Psoas muscle (tissue), 8 donors: ENCODE data around the gene GTF3C1. TPM values are rescaled to one million over a fixed set of nuclear protein-coding genes. Genes with fewer than 3 reads are reported as not detected.

Experiments
- ATAC-seq, 4 donors: fragments of 200-7000 bp; cut with Tn5 transposase; one replicate each; pipeline ENCODE4 v1.9.1; 2020; ENCODE audit warnings: moderate library complexity in 3 of 4, mild to moderate bottlenecking in 2 of 4
- DNase-seq, 2 donors: peaks; one replicate each; pipeline ENCODE4 v3.0.0-alpha.2; 2020
- H3K27ac ChIP-seq: fragments of 200-600 bp; one replicate; pipeline ENCODE4 v1.8.0; 2022
- H3K27me3 ChIP-seq, 3 donors: fragments of 200-600 bp in 1 of 3; one replicate each; pipeline versions ENCODE4 v1.6.1 to v1.8.0; 2013 to 2022; ENCODE audit warnings: low read length in 2 of 3, mild to moderate bottlenecking in 2 of 3, moderate library complexity in 1 of 3; ENCODE audit not compliant: insufficient read depth in 3 of 3
- H3K36me3 ChIP-seq, 2 donors: fragments of 200-600 bp in 1 of 2; one replicate each; pipeline versions ENCODE4 v1.6.1 to v1.8.0; 2013 to 2022; ENCODE audit warnings: low read depth in 1 of 2, mild to moderate bottlenecking in 1 of 2, moderate library complexity in 1 of 2; ENCODE audit not compliant: insufficient read depth in 1 of 2
- H3K4me1 ChIP-seq: fragments of 200-600 bp; one replicate; pipeline ENCODE4 v1.8.0; 2022
- H3K4me3 ChIP-seq: fragments of 200-600 bp; one replicate; pipeline ENCODE4 v1.8.0; 2022; ENCODE audit warnings: mild to moderate bottlenecking
- H3K9me3 ChIP-seq: fragments of 200-600 bp; one replicate; pipeline ENCODE4 v1.8.0; 2022
- CTCF ChIP-seq: fragments of 200-600 bp; IDR thresholded peaks from one replicate; pipeline ENCODE4 v1.8.0; 2022; ENCODE audit warnings: antibody characterized with exemption
- WGBS, 3 donors: extraction: QIAGEN DNeasy Blood & Tissue Kit; methylation state at CpG; one replicate each; pipeline versions ENCODE4 v1.1.6 to v1.1.7; 2013; 5-methylcytosine and 5-hydroxymethylcytosine counted together
- intact Hi-C, 2 donors: fragments of 100-400 bp; cut with DNase I; formaldehyde crosslinking; loops; one replicate each; pipeline versions ENCODE4 v1.11.0 to v1.14.2; 2022
- polyA plus RNA-seq, 3 donors: library from polyadenylated mRNA; stranded (reverse); fragments of 200-250 nt; gene quantifications; one replicate each; pipeline ENCODE4 v1.2.3, GENCODE V29; 2013
- total RNA-seq, 4 donors: library from RNA; stranded (reverse); fragmentation: NEBNext Ultra II Directional in 2 of 4; extraction: Animal tissue kit (Norgen Biotek cat#: 25700) in 2 of 4; gene quantifications; one replicate each; pipeline versions ENCODE4 v1.2.1 to v1.2.4, GENCODE V29; 2021 to 2023
- donor health status: healthy with polysubstance abuse.
- donor health status: DM: no; HTN: no; CAD: no; lungs with moderate emphysema.
- donor health status: Bipolar disorder and iron deficiency.
- donor health status: healthy.
- donor health status: DM: yes; HTN: yes; CAD: no.
- donor health status: DM: no; HTN: no; CAD: no.
- donor health status: DM: no; HTN: no; CAD: no.
- donor health status: DM: yes; HTN: yes; CAD: no.

The GTF3C1 gene
- total and polyA plus RNA-seq, 7 donors: 35.2 to 95.5 (median 50.6) TPM

GRCh38 chr16:27498031-27498825 is 51.5 kb downstream of the GTF3C1 start:
- no peak for TF ChIP-seq CTCF
- Histone ChIP-seq H3K4me3 (no peak overlapping the region), H3K27ac (no peak overlapping the region), H3K36me3 (peaks cover 24 to 98% of the 10 kb centered on the region in 2 donors), H3K27me3 (no peaks in the 10 kb centered on the region), H3K9me3 (no peaks in the 10 kb centered on the region), H3K4me1 (peaks cover 5% of the 10 kb centered on the region)
- intact Hi-C loops: no loop called here
- WGBS, 3 donors: 84 to 85% (median 85%) methylated on average over 9 of the region's 9 CpGs
- DNase-seq: no peak
- ATAC-seq: no peak

- DNase-seq (peak in 1 of 2 donors; percentile 46), ATAC-seq (no peak)
- no peak overlapping the region for H3K27ac ChIP-seq
- peaks cover 5% of the 10 kb centered on the region for H3K4me1 ChIP-seq
- no peak for TF ChIP-seq CTCF
- H3K4me3 ChIP-seq: no peak overlapping the region
- intact Hi-C loops: no loop called here
- H3K9me3 ChIP-seq: no peaks in the 10 kb centered on the region
- peaks cover 9 to 98% of the 10 kb centered on the region in 2 donors for H3K36me3 ChIP-seq
- H3K27me3 ChIP-seq: no peaks in the 10 kb centered on the region
- WGBS, 3 donors: 54 to 67% (median 57%) methylated on average over 13 of the region's 13 CpGs
Observed at GRCh38 chr16:27495191-27495590, 54.5 kb downstream of the GTF3C1 start.

- Histone ChIP-seq H3K4me3 (no peak overlapping the region), H3K9me3 (no peaks in the 10 kb centered on the region), H3K36me3 (peaks cover 5 to 100% of the 10 kb centered on the region in 2 donors), H3K27ac (peak overlapping the region; percentile 23), H3K27me3 (no peaks in the 10 kb centered on the region), H3K4me1 (no peaks in the 10 kb centered on the region)
- ATAC-seq (no peak), DNase-seq (no peak)
- 86 to 93% (median 88%) methylated on average over 11 of the region's 11 CpGs for WGBS, 3 donors
- intact Hi-C loops: no loop called here
- no peak for TF ChIP-seq CTCF
Observed at GRCh38 chr16:27492588-27492979, 57.1 kb downstream of the GTF3C1 start.

- H3K4me1 ChIP-seq: no peaks in the 10 kb centered on the region
- intact Hi-C loops: no loop called here
- H3K27ac ChIP-seq: peak overlapping the region; percentile 30
- no peak for TF ChIP-seq CTCF
- WGBS, 3 donors: 80 to 86% (median 82%) methylated on average over 16 of the region's 16 CpGs
- no peaks in the 10 kb centered on the region for H3K9me3 ChIP-seq
- ATAC-seq: peak in 2 of 4 donors; percentile 14 to 23
- no peaks in the 10 kb centered on the region for H3K27me3 ChIP-seq
- H3K36me3 ChIP-seq: peaks cover 5 to 100% of the 10 kb centered on the region in 2 donors
- no peak for DNase-seq
- no peak overlapping the region for H3K4me3 ChIP-seq
Observed at GRCh38 chr16:27491894-27492587, 57.7 kb downstream of the GTF3C1 start.
